ENCODE measurements around the gene IGFL2. TPM values are rescaled to one million over a fixed set of nuclear protein-coding genes. Genes with fewer than 3 reads are reported as not detected.
A peak's percentile ranks its signal among the peaks of the same experiment; 100 is the strongest.
"Not testable (repeated sequence)": the region's sequence is repeated elsewhere in the genome, so short reads cannot be mapped to it uniquely, and the experiment has no call there.

The IGFL2 gene
- total RNA-seq (not detected in 2 replicates), polyA plus RNA-seq (0.56 TPM in 1 of 2 replicates, not detected in the other)

DNA sequence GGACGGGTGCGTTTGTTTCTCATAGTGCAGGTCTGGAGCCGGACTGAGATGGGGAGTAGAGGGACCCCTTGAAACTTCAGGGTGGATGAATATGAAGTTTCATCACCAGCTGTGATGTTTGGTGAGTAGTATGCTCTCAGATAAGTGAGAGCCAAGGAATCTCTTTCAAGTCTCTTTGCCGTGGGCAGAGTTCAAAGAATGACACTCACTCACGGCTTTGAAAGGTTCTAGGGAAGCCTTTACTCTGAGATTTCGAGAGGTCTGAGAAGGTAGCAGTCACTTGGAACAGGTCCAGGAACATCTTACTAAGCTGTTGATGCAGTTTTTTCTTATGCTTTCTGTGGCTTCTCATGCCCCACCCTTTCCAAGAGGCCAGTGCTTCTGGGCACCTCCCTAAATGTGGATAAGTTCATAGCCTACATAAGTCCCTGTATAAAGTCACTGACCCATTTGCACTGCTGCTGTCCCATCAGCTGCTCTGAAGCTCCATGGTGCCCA lies at the start of gene IGFL2:
IGFL2 (plus strand) TSS at position 448 of the 498 bp plus-strand sequence; CDS start at position 489, 41 bp downstream.
- no peaks in the 10 kb centered on the region for H3K9me3 ChIP-seq (ENCODE audit: low read depth)
- TF ChIP-seq, protein P1, sequence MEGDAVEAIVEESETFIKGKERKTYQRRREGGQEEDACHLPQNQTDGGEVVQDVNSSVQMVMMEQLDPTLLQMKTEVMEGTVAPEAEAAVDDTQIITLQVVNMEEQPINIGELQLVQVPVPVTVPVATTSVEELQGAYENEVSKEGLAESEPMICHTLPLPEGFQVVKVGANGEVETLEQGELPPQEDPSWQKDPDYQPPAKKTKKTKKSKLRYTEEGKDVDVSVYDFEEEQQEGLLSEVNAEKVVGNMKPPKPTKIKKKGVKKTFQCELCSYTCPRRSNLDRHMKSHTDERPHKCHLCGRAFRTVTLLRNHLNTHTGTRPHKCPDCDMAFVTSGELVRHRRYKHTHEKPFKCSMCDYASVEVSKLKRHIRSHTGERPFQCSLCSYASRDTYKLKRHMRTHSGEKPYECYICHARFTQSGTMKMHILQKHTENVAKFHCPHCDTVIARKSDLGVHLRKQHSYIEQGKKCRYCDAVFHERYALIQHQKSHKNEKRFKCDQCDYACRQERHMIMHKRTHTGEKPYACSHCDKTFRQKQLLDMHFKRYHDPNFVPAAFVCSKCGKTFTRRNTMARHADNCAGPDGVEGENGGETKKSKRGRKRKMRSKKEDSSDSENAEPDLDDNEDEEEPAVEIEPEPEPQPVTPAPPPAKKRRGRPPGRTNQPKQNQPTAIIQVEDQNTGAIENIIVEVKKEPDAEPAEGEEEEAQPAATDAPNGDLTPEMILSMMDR (IDR thresholded peaks at IDR 0.05; ENCODE audit: low read depth, low read length): no peak
- H3K4me1 ChIP-seq (ENCODE audit: low read depth): peaks cover 17% of the 10 kb centered on the region
- H3K27me3 ChIP-seq: no peaks in the 10 kb centered on the region
- DNase-seq (ENCODE audit: low read depth in 1 of 2, low spot score in 1 of 2): peak in 1 of 2 donors; percentile 14
- peak within 1 kb of the TSS; percentile 52 for H3K27ac ChIP-seq
- H3K4me3 ChIP-seq: no peak within 1 kb of the TSS
- H3K36me3 ChIP-seq: no peaks in the 10 kb centered on the region

DNA sequence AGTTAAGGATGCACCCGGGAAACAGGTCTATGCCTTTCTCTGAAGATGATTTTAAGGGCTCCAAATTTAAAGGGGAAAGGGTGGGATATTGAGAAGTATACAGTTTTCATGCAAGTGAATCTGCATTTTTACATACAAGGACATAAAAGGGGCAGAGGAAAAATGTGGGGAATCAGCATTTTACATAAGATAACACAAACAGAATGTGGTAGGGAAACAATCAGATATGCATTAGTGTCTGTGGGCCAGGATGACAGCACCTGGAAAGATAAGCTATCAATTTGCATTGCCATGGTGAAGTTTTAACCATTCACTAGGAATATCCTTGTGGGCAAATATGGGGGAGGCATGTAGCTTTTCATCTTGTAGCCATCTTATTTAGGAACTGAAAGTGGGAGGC lies 47.7 kb upstream of the IGFL2 start:
- Histone ChIP-seq H3K27ac (no peak overlapping the region), H3K27me3 (no peaks in the 10 kb centered on the region), H3K4me1 (ENCODE audit: low read depth) (peaks cover 5% of the 10 kb centered on the region), H3K9me3 (ENCODE audit: low read depth) (no peaks in the 10 kb centered on the region), H3K36me3 (no peaks in the 10 kb centered on the region), H3K4me3 (no peak overlapping the region)
- DNase-seq (ENCODE audit: low read depth in 1 of 2, low spot score in 1 of 2): no peak
- TF ChIP-seq, protein P1 (IDR thresholded peaks at IDR 0.05; ENCODE audit: low read depth, low read length): no peak

DNA sequence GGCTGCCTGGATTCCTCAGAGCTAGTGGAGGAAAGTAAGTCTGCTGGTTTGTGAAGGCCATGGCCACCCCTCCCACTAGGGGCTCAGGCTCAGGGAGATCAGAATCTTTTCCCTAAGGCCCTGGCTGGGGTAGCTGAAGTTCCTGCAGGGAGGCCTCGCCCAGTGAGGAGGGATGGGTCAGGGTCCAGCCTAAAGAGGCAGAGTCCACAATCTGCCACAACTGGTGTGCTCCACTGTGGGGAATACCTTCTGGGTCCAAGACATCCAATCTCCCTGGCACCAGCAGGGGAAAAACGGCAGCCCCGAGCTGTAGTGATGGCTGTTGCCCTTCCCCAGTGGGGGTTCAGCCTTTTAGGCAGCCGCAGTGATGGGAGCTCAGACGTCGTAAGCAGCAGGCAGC lies 46.7 kb upstream of the IGFL2 start:
- Histone ChIP-seq H3K36me3 (no peaks in the 10 kb centered on the region), H3K4me3 (no peak overlapping the region), H3K4me1 (ENCODE audit: low read depth) (peaks cover 5% of the 10 kb centered on the region), H3K9me3 (ENCODE audit: low read depth) (no peaks in the 10 kb centered on the region), H3K27ac (no peak overlapping the region), H3K27me3 (no peaks in the 10 kb centered on the region)
- TF ChIP-seq, protein P1 (IDR thresholded peaks at IDR 0.05; ENCODE audit: low read depth, low read length): no peak
- DNase-seq (ENCODE audit: low read depth in 1 of 2, low spot score in 1 of 2): no peak

DNA sequence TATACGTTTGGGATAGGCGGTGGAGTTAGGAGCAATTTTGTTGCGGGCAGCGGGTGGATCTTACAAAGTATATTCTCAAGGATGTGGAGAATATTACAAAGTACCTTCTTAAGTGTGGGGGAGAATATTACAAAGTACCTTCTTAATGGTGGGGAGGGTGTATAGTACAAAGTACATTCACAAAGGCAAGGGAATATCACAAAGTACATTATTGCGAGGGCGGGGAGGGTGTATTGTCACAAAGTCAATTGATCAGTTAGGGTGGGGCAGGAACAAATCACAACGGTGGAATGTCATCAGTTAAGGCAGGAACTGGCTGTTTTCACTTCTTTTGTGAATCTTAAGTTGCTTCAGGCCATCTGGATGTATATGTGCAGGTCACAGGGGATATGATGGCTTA lies 45.7 kb upstream of the IGFL2 start:
- H3K27ac ChIP-seq; H3K36me3 ChIP-seq; H3K9me3 ChIP-seq (ENCODE audit: low read depth); H3K27me3 ChIP-seq; DNase-seq (ENCODE audit: low read depth in 1 of 2, low spot score in 1 of 2); H3K4me3 ChIP-seq; H3K4me1 ChIP-seq (ENCODE audit: low read depth): not testable (repeated sequence)

DNA sequence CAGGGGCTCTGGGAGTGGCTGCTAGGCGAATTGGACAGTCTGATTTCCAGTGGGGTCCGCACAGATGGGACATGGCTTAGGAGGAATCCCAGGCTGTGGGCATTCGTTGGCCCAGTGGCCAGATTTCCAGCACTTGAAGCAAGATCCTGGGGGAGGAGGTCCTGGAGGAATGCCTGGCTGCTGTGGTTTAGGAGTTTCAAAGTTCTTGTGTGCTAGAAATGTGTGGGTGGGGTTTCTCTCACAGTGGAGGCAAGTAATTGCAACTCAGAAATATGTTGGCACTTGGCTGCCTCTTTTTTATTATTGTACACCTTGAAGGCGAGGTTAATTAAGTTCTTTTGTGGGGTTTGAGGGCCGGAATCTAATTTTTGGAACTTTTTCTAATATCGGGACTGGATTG lies 40.7 kb upstream of the IGFL2 start:
- H3K4me1 ChIP-seq (ENCODE audit: low read depth): peaks cover 8% of the 10 kb centered on the region
- H3K27me3 ChIP-seq: peaks cover 11% of the 10 kb centered on the region
- no peak overlapping the region for H3K4me3 ChIP-seq
- no peak overlapping the region for H3K27ac ChIP-seq
- DNase-seq (ENCODE audit: low read depth in 1 of 2, low spot score in 1 of 2): peak in 1 of 2 donors; percentile 67
- no peaks in the 10 kb centered on the region for H3K36me3 ChIP-seq
- H3K9me3 ChIP-seq (ENCODE audit: low read depth): no peaks in the 10 kb centered on the region
- TF ChIP-seq, protein P1 (IDR thresholded peaks at IDR 0.05; ENCODE audit: low read depth, low read length): no peak

DNA sequence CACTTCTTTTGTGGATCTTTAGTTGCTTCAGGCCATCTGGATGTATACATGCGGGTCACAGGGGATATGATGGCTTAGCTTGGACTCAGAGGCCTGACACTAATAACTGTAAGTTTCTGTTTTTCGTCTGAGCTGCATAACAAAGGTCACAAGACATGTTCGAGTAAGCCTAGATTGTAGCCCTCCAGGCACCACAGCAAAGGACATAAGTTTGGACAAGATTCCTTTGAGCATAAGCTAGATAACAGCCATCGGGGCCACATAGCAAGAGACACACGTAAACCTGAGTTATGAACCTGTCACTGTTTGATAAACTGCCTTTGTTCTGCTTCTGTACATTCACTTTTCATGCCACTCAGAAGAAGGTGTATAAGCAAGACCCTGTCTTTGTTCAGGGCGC lies 38.2 kb upstream of the IGFL2 start:
- peaks cover 8% of the 10 kb centered on the region for H3K4me1 ChIP-seq (ENCODE audit: low read depth)
- TF ChIP-seq, protein P1 (IDR thresholded peaks at IDR 0.05; ENCODE audit: low read depth, low read length): no peak
- H3K36me3 ChIP-seq: no peaks in the 10 kb centered on the region
- DNase-seq (ENCODE audit: low read depth in 1 of 2, low spot score in 1 of 2): no peak
- H3K9me3 ChIP-seq (ENCODE audit: low read depth): no peaks in the 10 kb centered on the region
- no peak overlapping the region for H3K4me3 ChIP-seq
- H3K27ac ChIP-seq: peak overlapping the region; percentile 72
- H3K27me3 ChIP-seq: peaks cover 11% of the 10 kb centered on the region

Measured in cardiac muscle cell (in vitro differentiated cells and primary cell).